GM10248 (cell line): ENCODE results near the gene EPC2.

Source experiments
- CTCF ChIA-PET: fragments of 300-600 bp; sonication (Branson Sonifier 250); formaldehyde crosslinking; extraction: SDS; loops from one replicate; lab custom pipeline; 2021; ENCODE audit warnings: antibody characterized with exemption; lab: Yijun Ruan, JAX
- POLR2A ChIA-PET: fragments of 350-650 bp; sonication (Branson Sonifier 250); formaldehyde crosslinking; extraction: SDS; loops from one replicate; lab custom pipeline; 2020; ENCODE audit warnings: antibody characterized with exemption; lab: Yijun Ruan, JAX
- DNase-seq: peaks from one replicate; pipeline ENCODE4 v3.0.0; 2012; ENCODE audit errors: extremely low spot score
- TF ChIP-seq, protein P1 (sequence below): IDR thresholded peaks from 2 replicates; pipeline ENCODE4 v1.5.1; 2012; ENCODE audit warnings: mild to moderate bottlenecking, low read depth; ENCODE audit errors: extremely low read depth, missing control alignments, control extremely low read depth

EPC2 gene

GRCh38 chr2:148719195-148719749 lies 74.7 kb downstream of the EPC2 start:
- ChIA-PET CTCF (interaction anchor here (0.8 to 2.9 kb wide), 6 partner anchors 11 to 298 kb away, joined by 3 to 8 read pairs (median 4); no protein-coding TSS in a partner anchor), POLR2A (interaction anchor here (1.2 kb wide), 1 partner anchor 74 kb away, joined by 3 read pairs; no protein-coding TSS in a partner anchor)
- TF ChIP-seq, protein P1, sequence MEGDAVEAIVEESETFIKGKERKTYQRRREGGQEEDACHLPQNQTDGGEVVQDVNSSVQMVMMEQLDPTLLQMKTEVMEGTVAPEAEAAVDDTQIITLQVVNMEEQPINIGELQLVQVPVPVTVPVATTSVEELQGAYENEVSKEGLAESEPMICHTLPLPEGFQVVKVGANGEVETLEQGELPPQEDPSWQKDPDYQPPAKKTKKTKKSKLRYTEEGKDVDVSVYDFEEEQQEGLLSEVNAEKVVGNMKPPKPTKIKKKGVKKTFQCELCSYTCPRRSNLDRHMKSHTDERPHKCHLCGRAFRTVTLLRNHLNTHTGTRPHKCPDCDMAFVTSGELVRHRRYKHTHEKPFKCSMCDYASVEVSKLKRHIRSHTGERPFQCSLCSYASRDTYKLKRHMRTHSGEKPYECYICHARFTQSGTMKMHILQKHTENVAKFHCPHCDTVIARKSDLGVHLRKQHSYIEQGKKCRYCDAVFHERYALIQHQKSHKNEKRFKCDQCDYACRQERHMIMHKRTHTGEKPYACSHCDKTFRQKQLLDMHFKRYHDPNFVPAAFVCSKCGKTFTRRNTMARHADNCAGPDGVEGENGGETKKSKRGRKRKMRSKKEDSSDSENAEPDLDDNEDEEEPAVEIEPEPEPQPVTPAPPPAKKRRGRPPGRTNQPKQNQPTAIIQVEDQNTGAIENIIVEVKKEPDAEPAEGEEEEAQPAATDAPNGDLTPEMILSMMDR: no peak
- DNase-seq: no peak

GRCh38 chr2:148719941-148720436 lies 75.4 kb downstream of the EPC2 start:
- TF ChIP-seq, protein P1: no peak
- CTCF ChIA-PET: interaction anchor here (0.8 to 2.9 kb wide), 5 partner anchors 12 to 297 kb away, joined by 3 to 8 read pairs (median 5); no protein-coding TSS in a partner anchor
- no peak for DNase-seq
- POLR2A ChIA-PET: no interaction called here

- no peak for DNase-seq
- TF ChIP-seq, protein P1: no peak
- ChIA-PET POLR2A (no interaction called here), CTCF (interaction anchor here (1.6 to 2.9 kb wide), 4 partner anchors 13 to 297 kb away, joined by 3 to 8 read pairs (median 6); no protein-coding TSS in a partner anchor)
These were observed 76.0 kb downstream of the EPC2 start for GRCh38 chr2:148720501-148721001.

DNA sequence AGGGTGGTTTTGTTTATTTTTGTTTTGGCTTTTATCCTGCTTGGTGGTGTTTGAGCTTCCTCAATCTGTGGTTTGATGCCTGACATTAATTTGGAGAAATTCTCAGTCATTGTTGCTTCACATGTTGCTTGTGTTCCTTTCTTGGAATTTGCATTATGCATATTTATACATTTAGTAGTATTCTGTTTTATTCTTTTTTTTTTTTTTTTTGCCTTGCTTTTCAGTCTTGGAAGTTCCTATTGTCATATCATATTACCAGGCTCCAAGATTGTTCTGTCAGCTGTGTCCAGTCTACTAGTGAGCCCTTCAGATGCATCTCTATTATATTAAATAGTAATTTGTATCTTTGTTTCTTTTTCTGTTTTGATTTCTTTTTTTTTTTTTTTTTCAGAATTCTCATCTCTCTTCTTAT lies 77.0 kb downstream of the EPC2 start:
- TF ChIP-seq, protein P1: no peak
- POLR2A ChIA-PET: no interaction called here
- no peak for DNase-seq
- CTCF ChIA-PET: interaction anchor here (0.7 to 2.9 kb wide), 3 partner anchors 12 to 48 kb away, joined by 3 to 8 read pairs (median 3); no protein-coding TSS in a partner anchor

DNA sequence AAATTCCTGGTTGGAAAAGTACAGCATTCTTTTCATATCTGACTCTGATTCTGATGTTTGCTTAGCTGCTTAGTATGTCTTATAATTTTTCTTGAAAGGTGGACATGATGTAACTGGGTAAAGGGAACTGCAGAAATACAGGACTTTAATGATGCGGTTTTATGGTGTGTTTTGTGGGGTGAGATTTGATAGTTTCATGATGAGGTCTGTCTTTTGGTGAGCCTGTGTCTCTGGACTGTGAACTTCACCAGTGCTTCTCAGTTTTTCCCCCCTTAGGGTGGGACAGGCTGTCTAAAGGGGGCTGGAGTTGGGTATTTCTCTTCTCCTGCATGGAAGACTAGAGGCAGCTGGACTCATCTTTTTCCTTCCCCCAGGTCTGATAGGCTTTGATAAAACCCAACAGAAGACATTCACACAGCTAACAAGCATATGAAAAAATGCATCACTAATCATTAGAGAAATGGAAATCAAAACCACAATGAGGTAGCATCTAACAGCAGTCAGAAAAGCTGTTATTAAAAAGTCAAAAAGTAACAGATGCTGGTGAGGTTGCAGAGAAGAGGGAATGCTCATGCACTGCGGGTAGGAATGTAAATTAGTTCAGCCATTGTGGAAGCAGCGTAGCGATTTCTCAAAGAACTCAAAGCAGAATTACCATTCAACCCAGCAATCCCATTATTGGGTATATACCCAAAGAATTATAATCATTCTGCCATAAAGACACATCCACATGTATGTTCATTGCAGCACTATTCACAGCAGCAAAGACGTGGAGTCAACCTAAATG lies 77.6 kb downstream of the EPC2 start:
- POLR2A ChIA-PET: no interaction called here
- TF ChIP-seq, protein P1: no peak
- DNase-seq: no peak
- CTCF ChIA-PET: interaction anchor here (0.7 to 1.3 kb wide), 2 partner anchors 18 to 48 kb away, joined by 3 read pairs; no protein-coding TSS in a partner anchor

GRCh38 chr2:148725564-148725963 lies 81.0 kb downstream of the EPC2 start:
- TF ChIP-seq, protein P1: no peak
- ChIA-PET CTCF (no interaction called here), POLR2A (no interaction called here)
- DNase-seq: no peak
